Left colon (tissue), 2 donors: ENCODE measurements around the gene TPST1. TPM values are rescaled to one million over a fixed set of nuclear protein-coding genes. Genes with fewer than 3 reads are reported as not detected.
"Not testable (repeated sequence)": the region's sequence is repeated elsewhere in the genome, so short reads cannot be mapped to it uniquely, and the experiment has no call there.

Source experiments
- ATAC-seq: fragments of 200-7000 bp; cut with Tn5 transposase; one replicate; pipeline ENCODE4 v1.9.1; 2020; ENCODE audit warnings: mild to moderate bottlenecking, moderate library complexity
- DNase-seq, 2 donors: peaks; one replicate each; pipeline ENCODE4 v3.0.0-alpha.2; 2020
- intact Hi-C, 2 donors: fragments of 100-400 bp; cut with DNase I in 1 of 2; cut with micrococcal nuclease in 1 of 2; formaldehyde crosslinking; loops; one replicate each; pipeline versions ENCODE4 v1.11.2 to v1.14.0; 2022; cut with DNase I, micrococcal nuclease
- total RNA-seq, 2 donors: library from RNA; stranded (reverse); fragmentation: NEBNext Ultra II Directional; extraction: Animal tissue kit (Norgen Biotek cat#: 25700); gene quantifications; one replicate each; pipeline ENCODE4 v1.2.1, GENCODE V29; 2021
- donor health status: DM: no; HTN: no; CAD: no.
- donor health status: DM: yes; HTN: yes; CAD: no.

The TPST1 gene
- total RNA-seq, 2 donors from 2014 or later: 4.7 TPM

DNA sequence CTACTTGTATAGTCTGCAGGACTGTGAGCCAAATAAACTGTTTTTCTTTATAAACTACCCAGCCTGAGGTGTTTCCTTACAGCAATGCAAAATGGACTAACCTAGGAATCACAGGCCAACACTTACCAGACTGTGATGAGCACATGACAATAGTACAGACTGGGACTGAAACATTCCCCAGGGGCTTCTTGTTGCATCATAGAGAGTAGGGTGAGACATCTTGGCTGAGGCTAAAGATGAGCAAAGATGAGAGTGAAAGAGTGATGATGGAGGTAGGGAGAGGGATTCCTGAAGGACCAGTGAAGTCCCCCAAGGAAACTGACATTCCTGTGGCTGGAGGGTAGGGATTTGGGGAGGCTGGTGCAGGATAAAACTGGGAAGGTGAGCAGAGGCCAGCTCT is 194.4 kb downstream of the TPST1 start:
- DNase-seq (no peak), ATAC-seq (no peak)
- intact Hi-C loops: no loop called here

DNA sequence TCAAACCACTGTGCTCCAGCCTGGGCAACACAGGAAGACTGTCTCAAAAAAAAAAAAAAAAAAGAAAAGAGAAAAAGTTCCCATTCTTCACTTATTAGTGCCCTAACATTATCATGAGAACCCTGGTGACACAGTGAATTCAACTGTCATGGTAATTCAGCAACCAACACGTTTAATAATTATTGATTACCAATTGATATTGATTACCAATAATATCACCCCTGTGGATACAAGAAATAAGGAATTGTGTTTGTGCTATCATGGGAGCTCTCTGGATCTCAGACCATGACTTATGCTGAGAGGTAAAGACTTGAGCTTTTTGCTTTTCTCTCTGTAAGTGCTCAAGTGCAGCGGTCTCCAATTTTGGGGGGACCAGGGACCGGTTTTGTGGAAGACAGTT is 195.3 kb downstream of the TPST1 start:
- DNase-seq: no peak
- intact Hi-C loops: no loop called here

DNA sequence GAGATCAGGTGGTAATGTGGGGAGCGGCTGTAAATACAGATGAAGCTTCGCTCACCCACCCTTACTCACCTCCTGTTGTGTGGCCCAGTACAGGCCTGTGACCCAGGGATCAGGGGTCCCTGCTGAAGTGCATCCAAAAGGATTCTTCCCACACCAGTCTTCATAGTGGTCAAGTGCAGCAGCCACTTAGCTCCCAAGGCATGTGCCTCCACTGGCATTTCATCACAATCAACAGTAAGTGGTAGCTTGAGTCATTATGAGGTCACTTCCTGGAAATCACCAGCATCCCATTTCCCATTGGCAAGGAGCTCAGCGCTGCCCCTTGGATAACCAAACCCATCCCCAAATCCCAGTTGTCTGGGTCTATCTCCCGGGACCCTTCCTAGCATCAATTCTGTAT is 196.0 kb downstream of the TPST1 start:
- DNase-seq: not testable (repeated sequence)

More for the DNA sequence above, 195.3 kb downstream of the TPST1 start:
- ATAC-seq: no peak

DNA sequence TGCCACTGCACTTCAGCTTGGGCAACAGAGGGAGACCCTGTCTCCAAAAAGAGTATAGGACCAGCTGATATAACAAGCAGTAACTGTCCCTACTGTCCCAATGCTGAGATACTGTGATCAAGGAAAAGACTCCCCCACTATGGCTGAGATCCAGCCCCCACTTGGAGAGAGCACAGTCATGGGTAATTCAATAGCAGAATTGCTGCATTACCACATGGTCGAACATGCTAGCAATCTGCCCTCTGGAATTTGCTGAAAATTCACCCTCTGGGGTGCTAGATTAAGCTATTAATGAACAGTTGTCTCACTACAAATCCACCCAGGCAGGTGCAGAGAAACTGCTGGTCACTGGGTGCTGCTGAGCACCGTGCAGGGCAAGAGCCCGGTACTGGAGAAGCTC is 196.8 kb downstream of the TPST1 start:
- intact Hi-C loops, ATAC-seq: not testable (repeated sequence)

More for the DNA sequence above, 196.0 kb downstream of the TPST1 start:
- intact Hi-C loops, ATAC-seq: not testable (repeated sequence)

DNA sequence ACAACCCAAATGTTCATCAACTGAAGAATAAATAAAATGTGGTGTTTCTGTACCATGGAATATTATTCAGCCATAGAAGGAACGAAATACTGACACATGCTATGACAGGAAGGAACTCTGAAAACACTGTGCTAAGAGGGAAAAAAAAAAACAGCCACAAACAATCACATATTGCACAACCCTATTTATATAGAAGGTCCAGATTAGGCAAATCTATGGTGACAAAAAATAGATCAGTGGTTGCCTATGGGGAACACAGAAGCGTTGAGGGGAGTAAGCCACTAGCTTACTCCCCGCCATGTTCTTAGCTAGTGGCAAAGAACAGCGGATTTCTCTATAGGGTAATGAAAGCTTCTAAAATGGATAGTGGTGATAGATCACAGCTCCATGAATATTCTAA is 198.4 kb downstream of the TPST1 start:
- DNase-seq (no peak), ATAC-seq (no peak)
- intact Hi-C loops: no loop called here

More for the DNA sequence above, 196.8 kb downstream of the TPST1 start:
- not testable (repeated sequence) for DNase-seq

DNA sequence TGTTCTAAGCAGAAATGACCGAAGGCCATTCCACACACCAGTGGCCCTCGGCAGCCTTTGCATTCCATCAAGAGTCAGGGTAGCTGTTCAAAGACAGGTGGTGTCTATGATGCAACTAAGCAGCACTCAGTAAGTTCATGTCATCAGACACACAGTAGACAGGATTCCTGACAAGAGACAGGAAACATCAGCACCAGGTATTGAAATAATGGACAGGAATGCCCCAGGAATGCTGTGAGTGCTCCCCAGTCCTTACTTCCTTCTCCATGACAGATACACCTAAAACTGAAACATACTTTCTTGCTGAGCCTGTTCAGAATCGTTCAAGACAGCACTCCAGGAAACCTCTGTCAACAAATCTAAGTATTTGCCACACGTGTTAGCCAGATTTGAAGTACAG is 204.4 kb downstream of the TPST1 start:
- intact Hi-C loops: no loop called here
- no peak for DNase-seq

More for the DNA sequence above, 204.4 kb downstream of the TPST1 start:
- ATAC-seq: no peak

Other genes starting within 250 kb of the TPST1 start
- 10 to 100 TPM; 69.2 to 99.5 TPM for gene GUSB, start 223.1 kb upstream of the TPST1 start, total RNA-seq
- 100 to 1,000 TPM; 142 to 145 TPM for gene ASL, start 129.5 kb upstream of the TPST1 start, total RNA-seq
- gene CRCP, start 90.5 kb upstream of the TPST1 start, total RNA-seq: 10 to 100 TPM; 37.1 to 43.6 TPM